HG03097 (cell line): ENCODE data around the gene VIT.

Experiments
- ATAC-seq: cut with Tn5 transposase; IDR thresholded peaks from one replicate; pipeline ENCODE4 v1.9.1; 2021; ENCODE audit not compliant: unreplicated experiment, low FRiP score

The VIT gene

GRCh38 chr2:36849265-36849664 lies 152.8 kb downstream of the VIT start:
- ATAC-seq, result no peak

GRCh38 chr2:36854241-36854640 lies 157.7 kb downstream of the VIT start:
- ATAC-seq, result no peak

GRCh38 chr2:36855429-36855828 lies 158.9 kb downstream of the VIT start:
- no peak for ATAC-seq

GRCh38 chr2:36857713-36858112 lies 161.2 kb downstream of the VIT start:
- ATAC-seq, result no peak

GRCh38 chr2:36858551-36859365 lies 162.3 kb downstream of the VIT start:
- ATAC-seq, result peak; percentile 69

- ATAC-seq, result no peak
Observed at GRCh38 chr2:36859366-36859792, 162.9 kb downstream of the VIT start.

- ATAC-seq, result no peak
Observed at GRCh38 chr2:36861896-36862295, 165.4 kb downstream of the VIT start.
